GM12892 (cell line): Measurements from ENCODE around the gene NUBP2.

Experiments
- POLR2A ChIP-seq: IDR thresholded peaks from 2 replicates; pipeline ENCODE4 v1.6.1; 2011; ENCODE audit warnings: low read depth, low read length, control low read depth
- POLR2AphosphoS5 ChIP-seq: IDR thresholded peaks from 2 replicates; pipeline ENCODE4 v1.6.1; 2011; ENCODE audit warnings: low read depth, low read length, control low read depth

DNA sequence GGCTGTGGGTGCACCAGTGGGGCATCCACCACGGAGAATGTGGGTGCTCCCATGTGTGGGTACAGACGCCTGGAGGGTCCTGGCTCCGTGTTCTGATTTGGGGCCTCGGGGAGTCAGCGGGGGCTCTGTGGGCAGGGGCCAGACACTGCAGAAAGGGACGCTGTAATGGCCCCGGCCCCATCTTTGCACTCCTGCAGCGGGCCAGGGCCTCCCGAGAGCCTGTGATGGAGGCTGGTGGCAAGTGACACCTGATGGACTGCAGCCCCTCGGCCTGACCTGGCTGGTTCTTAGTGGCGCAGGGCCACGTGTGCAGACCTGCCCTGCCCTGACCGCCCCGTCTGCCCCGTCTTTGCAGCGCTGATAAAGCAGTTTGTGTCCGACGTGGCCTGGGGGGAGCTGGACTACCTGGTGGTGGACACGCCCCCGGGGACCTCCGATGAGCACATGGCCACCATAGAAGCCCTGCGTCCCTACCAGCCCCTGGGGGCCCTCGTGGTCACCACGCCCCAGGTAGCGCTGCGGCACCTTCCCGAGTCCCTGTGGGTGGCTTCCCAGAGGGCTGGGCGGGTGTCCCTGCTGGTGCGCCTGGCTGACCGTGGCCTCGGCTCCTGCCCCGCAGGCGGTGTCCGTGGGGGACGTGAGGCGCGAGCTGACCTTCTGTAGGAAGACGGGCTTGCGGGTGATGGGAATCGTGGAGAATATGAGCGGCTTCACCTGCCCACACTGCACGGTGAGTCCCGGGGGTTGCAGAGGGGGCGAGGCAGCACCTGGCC lies 4.7 kb downstream of the NUBP2 start:
- TF ChIP-seq POLR2A (no peak), POLR2AphosphoS5 (no peak)
